ENCODE results near the gene CAMKV. TPM values are rescaled to one million over a fixed set of nuclear protein-coding genes. Genes with fewer than 3 reads are reported as not detected.

CAMKV gene
- total and polyA plus RNA-seq, 10 of the 15 experiments (the other 5 are each of a cell fraction or from before 2014, with no cell fraction given) = 0.06 to 0.20 TPM; not detected in 8

DNA sequence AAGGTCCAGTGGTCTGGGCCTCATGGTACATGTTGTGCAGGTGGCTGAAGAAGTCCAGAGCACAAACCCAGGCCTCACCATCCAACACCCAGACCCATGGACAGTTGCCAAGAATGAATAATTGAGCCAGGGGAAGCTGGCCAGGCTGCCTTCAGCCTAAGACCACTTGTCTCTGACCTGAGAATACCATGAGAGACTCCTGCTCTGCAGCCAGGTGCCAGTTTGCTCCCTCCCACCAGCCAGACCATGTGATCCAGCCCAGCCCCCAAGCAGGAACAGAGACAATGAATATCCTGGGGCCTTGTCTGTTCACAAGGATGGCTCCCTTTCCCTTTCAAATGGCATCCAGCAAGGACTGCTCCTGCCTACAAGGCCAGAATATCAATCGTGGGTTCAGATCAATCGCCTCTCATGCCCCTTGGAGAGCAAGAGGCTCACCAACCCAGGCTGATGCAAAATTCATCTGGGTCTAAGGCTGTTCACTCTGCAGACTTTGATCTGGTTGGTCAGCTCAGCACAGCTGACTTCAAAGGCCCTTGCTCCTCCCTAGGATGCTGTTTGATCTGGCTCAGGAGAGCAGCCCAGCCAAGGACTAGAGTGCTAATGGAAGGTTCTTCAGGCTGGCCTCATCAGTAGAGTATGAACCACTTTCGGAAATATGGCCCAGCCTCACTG lies 26.7 kb downstream of the CAMKV start:
- no peak overlapping the region for H3K27ac ChIP-seq (ENCODE audit: control insufficient read depth, insufficient read depth)
- peaks cover 19% of the 10 kb centered on the region in 2 experiments for H3K36me3 ChIP-seq (ENCODE audit: control insufficient read depth in 2 of 2, insufficient read depth in 2 of 2, low read length in 1 of 2)
- ChIA-PET CTCF (interaction anchor here (2.0 to 14.1 kb wide), 2 partner anchors 17 to 39 kb away, joined by 4 to 327 read pairs; partner anchors contain the start of genes CDHR4 and INKA1), RAD21 (ENCODE audit: unreplicated experiment) (interaction anchor here (7.0 kb wide), 1 partner anchor 40 kb away, joined by 182 read pairs; the partner anchor contains the start of genes CDHR4 and INKA1), SMC1A (ENCODE audit: uncharacterized antibody, unreplicated experiment) (interaction anchor here (7.5 kb wide), 1 partner anchor 39 kb away, joined by 146 read pairs; the partner anchor contains the start of genes CDHR4 and INKA1), POLR2A (interaction anchor here (1.0 kb wide), 1 partner anchor 40 kb away, joined by 4 read pairs; the partner anchor contains the start of gene INKA1)
- H4K20me1 ChIP-seq (ENCODE audit: control insufficient read depth, insufficient read depth) = no peaks in the 10 kb centered on the region
- intact Hi-C loops (cut with micrococcal nuclease; ENCODE audit: unreplicated experiment) = no loop called here
- H2AFZ ChIP-seq (ENCODE audit: control insufficient read depth, low read depth, low read length) = no peak overlapping the region
- H3K27me3 ChIP-seq (replicated peaks in 1 of 2; ENCODE audit: control insufficient read depth in 2 of 2, insufficient read depth in 2 of 2, low read length in 1 of 2) = no peaks in the 10 kb centered on the region
- BruUV-seq (replicated peaks) = no TSS peak
- no peaks in the 10 kb centered on the region for H3K9me3 ChIP-seq (replicated peaks; ENCODE audit: control insufficient read depth, insufficient read depth, low read length)
- no peaks in the 10 kb centered on the region for H3K4me1 ChIP-seq (ENCODE audit: control insufficient read depth, insufficient read depth, low read length)
- H3K79me2 ChIP-seq (ENCODE audit: control insufficient read depth, insufficient read depth, low read length) = no peaks in the 10 kb centered on the region
- FAIRE-seq = no peak
- H3K9ac ChIP-seq (ENCODE audit: control insufficient read depth, insufficient read depth, low read length) = no peak overlapping the region
- no peak overlapping the region for H3K4me3 ChIP-seq
- no peak for ATAC-seq
- WGBS (ENCODE audit: insufficient coverage, insufficient replicate concordance, low lambda C conversion rate, missing lambda C conversion rate) = 75% methylated on average over 3 of the region's 3 CpGs
- no peak for DNase-seq (ENCODE audit: low read depth, low spot score)
- no peak overlapping the region for H3K4me2 ChIP-seq (ENCODE audit: control insufficient read depth, insufficient read depth)
- no peak for TF ChIP-seq KLF5 (IDR thresholded peaks at IDR 0.05; ENCODE audit: partially characterized antibody)
- in situ Hi-C loops (cut with MboI) = no loop called here

DNA sequence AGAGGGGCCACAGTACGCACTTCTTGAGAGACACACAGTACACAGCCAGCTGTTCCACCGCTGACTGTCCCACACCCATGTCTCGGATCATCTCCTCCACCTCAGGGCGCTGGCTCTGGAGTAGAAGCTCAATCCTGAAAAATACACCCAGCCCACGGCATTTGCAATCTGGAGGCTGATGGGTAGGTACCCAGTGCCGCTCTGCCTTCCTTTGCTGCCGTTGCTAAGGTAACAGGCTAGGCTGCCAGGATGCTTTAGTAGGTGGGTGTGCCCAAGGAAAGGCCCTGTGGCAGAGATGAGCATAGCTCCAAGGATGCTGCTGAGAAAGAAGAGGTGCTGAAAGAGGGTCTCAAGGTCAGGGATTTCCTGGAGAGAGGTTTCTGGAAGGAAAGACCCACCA lies 27.9 kb downstream of the CAMKV start:
- ChIA-PET RAD21 (ENCODE audit: unreplicated experiment) (interaction anchor here (1.0 to 7.0 kb wide), 4 partner anchors 28 to 64 kb away, joined by 3 to 182 read pairs (median 6); partner anchors contain the start of genes CDHR4, INKA1 and UBA7), SMC1A (ENCODE audit: uncharacterized antibody, unreplicated experiment) (interaction anchor here (1.1 to 7.5 kb wide), 3 partner anchors 38 to 64 kb away, joined by 5 to 146 read pairs (median 5); partner anchors contain the start of genes CDHR4 and INKA1), POLR2A (no interaction called here), CTCF (interaction anchor here (0.6 to 14.1 kb wide), 11 partner anchors 9 to 302 kb away, joined by 3 to 327 read pairs (median 3); partner anchors contain the start of genes AMIGO3, CDHR4, INKA1 and IP6K1)
- H3K79me2 ChIP-seq (ENCODE audit: control insufficient read depth, insufficient read depth, low read length) = no peaks in the 10 kb centered on the region
- BruUV-seq (replicated peaks) = no TSS peak
- no peak overlapping the region for H3K4me3 ChIP-seq
- WGBS (ENCODE audit: insufficient coverage, insufficient replicate concordance, low lambda C conversion rate, missing lambda C conversion rate) = 91% methylated on average over 7 of the region's 7 CpGs
- peaks cover 19 to 24% of the 10 kb centered on the region in 2 experiments for H3K36me3 ChIP-seq (ENCODE audit: control insufficient read depth in 2 of 2, insufficient read depth in 2 of 2, low read length in 1 of 2)
- FAIRE-seq (no peak), DNase-seq (ENCODE audit: low read depth, low spot score) (no peak), ATAC-seq (no peak)
- no peak overlapping the region for H3K4me2 ChIP-seq (ENCODE audit: control insufficient read depth, insufficient read depth)
- H4K20me1 ChIP-seq (ENCODE audit: control insufficient read depth, insufficient read depth) = no peaks in the 10 kb centered on the region
- H3K27me3 ChIP-seq (replicated peaks in 1 of 2; ENCODE audit: control insufficient read depth in 2 of 2, insufficient read depth in 2 of 2, low read length in 1 of 2) = no peaks in the 10 kb centered on the region
- intact Hi-C loops (cut with micrococcal nuclease; ENCODE audit: unreplicated experiment) = loop anchor here (1.0 kb wide), 1 partner anchor 64 kb away; no protein-coding TSS in a partner anchor
- H3K9ac ChIP-seq (ENCODE audit: control insufficient read depth, insufficient read depth, low read length) = no peak overlapping the region
- no peaks in the 10 kb centered on the region for H3K4me1 ChIP-seq (ENCODE audit: control insufficient read depth, insufficient read depth, low read length)
- no peak overlapping the region for H3K27ac ChIP-seq (ENCODE audit: control insufficient read depth, insufficient read depth)
- in situ Hi-C loops (cut with MboI) = no loop called here
- H2AFZ ChIP-seq (ENCODE audit: control insufficient read depth, low read depth, low read length) = no peak overlapping the region
- no peaks in the 10 kb centered on the region for H3K9me3 ChIP-seq (replicated peaks; ENCODE audit: control insufficient read depth, insufficient read depth, low read length)
- TF ChIP-seq TCF7 (IDR thresholded peaks at IDR 0.05; ENCODE audit: borderline replicate concordance) (no peak), NRF1 (conservative IDR thresholded peaks at IDR 0.05; ENCODE audit: low read depth, low read length) (no peak), TCF12 (IDR thresholded peaks at IDR 0.05; ENCODE audit: low read depth, low read length) (no peak), BMI1 (IDR thresholded peaks at IDR 0.05; ENCODE audit: borderline replicate concordance) (no peak), REST (IDR thresholded peaks at IDR 0.05; ENCODE audit: low read depth, low read length) (no peak), HDAC6 (IDR thresholded peaks at IDR 0.05; ENCODE audit: unreplicated experiment) (no peak)
- TF ChIP-seq, protein P1, sequence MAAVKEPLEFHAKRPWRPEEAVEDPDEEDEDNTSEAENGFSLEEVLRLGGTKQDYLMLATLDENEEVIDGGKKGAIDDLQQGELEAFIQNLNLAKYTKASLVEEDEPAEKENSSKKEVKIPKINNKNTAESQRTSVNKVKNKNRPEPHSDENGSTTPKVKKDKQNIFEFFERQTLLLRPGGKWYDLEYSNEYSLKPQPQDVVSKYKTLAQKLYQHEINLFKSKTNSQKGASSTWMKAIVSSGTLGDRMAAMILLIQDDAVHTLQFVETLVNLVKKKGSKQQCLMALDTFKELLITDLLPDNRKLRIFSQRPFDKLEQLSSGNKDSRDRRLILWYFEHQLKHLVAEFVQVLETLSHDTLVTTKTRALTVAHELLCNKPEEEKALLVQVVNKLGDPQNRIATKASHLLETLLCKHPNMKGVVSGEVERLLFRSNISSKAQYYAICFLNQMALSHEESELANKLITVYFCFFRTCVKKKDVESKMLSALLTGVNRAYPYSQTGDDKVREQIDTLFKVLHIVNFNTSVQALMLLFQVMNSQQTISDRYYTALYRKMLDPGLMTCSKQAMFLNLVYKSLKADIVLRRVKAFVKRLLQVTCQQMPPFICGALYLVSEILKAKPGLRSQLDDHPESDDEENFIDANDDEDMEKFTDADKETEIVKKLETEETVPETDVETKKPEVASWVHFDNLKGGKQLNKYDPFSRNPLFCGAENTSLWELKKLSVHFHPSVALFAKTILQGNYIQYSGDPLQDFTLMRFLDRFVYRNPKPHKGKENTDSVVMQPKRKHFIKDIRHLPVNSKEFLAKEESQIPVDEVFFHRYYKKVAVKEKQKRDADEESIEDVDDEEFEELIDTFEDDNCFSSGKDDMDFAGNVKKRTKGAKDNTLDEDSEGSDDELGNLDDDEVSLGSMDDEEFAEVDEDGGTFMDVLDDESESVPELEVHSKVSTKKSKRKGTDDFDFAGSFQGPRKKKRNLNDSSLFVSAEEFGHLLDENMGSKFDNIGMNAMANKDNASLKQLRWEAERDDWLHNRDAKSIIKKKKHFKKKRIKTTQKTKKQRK (IDR thresholded peaks at IDR 0.05; ENCODE audit: low read depth, low read length) = no peak

Data from GM12878 (cell line).